ENCODE data around the gene SHANK2.

DNA sequence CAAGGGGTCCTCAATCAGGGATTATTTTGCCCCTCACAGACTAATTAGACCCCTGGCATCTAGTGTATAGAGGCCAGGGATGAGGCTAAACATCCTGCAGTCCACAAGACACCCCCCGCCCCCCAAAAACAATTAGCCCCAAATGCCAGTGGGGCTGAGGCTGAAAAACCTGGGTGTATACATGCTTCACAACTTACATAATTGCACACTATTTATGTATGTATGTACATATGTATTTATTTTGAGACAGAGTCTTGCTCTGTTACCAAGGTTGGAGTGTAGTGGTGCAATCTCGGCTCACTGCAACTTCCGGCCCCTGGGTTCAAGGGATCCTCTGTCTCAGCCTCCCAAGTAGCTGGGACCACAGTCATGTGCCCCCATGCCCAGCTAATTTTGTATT lies 28.8 kb upstream of the SHANK2 start:
- TF ChIP-seq CTCF (conservative IDR thresholded peaks at IDR 0.05; ENCODE audit: low read depth, low read length) (no peak), BHLHE40 (IDR thresholded peaks at IDR 0.05; ENCODE audit: low read depth, low read length) (no peak), POLR2A (IDR thresholded peaks at IDR 0.05; ENCODE audit: low read depth, low read length) (no peak), CEBPB (IDR thresholded peaks at IDR 0.05; ENCODE audit: low read depth, low read length) (no peak), SMC3 (IDR thresholded peaks at IDR 0.05; ENCODE audit: low read depth, low read length) (no peak), RCOR1 (IDR thresholded peaks at IDR 0.05; ENCODE audit: insufficient replicate concordance, low read length) (no peak), RFX5 (IDR thresholded peaks at IDR 0.05; ENCODE audit: low read depth, low read length) (no peak), MXI1 (IDR thresholded peaks at IDR 0.05; ENCODE audit: borderline replicate concordance, low read depth, low read length) (no peak)
- TF ChIP-seq, protein P1, sequence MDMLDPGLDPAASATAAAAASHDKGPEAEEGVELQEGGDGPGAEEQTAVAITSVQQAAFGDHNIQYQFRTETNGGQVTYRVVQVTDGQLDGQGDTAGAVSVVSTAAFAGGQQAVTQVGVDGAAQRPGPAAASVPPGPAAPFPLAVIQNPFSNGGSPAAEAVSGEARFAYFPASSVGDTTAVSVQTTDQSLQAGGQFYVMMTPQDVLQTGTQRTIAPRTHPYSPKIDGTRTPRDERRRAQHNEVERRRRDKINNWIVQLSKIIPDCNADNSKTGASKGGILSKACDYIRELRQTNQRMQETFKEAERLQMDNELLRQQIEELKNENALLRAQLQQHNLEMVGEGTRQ (IDR thresholded peaks at IDR 0.05; ENCODE audit: low read depth, low read length) = no peak
